HepG2 (cell line): Measurements from ENCODE around the gene FLYWCH1. TPM values are rescaled to one million over a fixed set of nuclear protein-coding genes. Genes with fewer than 3 reads are reported as not detected.

Experiments
- ATAC-seq: fragments of 200-7000 bp; cut with Tn5 transposase; 3 replicates; pipeline ENCODE4 v1.9.1; 2020; ENCODE audit warnings: mild to moderate bottlenecking, moderate library complexity
- BruUV-seq: library from RNA; stranded (reverse); fragments of 400-500 nt; replicated peaks from 2 replicates; lab custom pipeline; 2021; lab: Mats Ljungman, UMichigan
- CTCF ChIA-PET: fragments of 300-600 bp; formaldehyde crosslinking; extraction: SDS; loops from one replicate; lab custom pipeline; 2021; ENCODE audit warnings: low total read pairs, inconsistent platforms, low intra/inter-chr PET ratio; lab: Yijun Ruan, JAX
- POLR2A ChIA-PET: fragments of 350-600 bp; sonication (Branson Sonifier 250); formaldehyde crosslinking; loops from one replicate; lab custom pipeline; 2020; ENCODE audit warnings: antibody characterized with exemption, inconsistent platforms; lab: Yijun Ruan, JAX
- DNase-seq: peaks from one replicate; pipeline ENCODE4 v3.0.0-alpha.2; 2015; ENCODE audit warnings: low spot score
- FAIRE-seq: peaks from 3 replicates; lab custom pipeline; 2011; peaks lifted over from hg19 to GRCh38; lab: Jason Lieb, UNC
- H2AFZ ChIP-seq: one replicate; pipeline ENCODE4 v1.6.1; 2011; ENCODE audit warnings: low read length, inconsistent platforms
- H3K27ac ChIP-seq: fragments of 300-600 bp; 3 replicates; pipeline ENCODE4 v1.8.0; 2011; ENCODE audit warnings: mixed run types, mild to moderate bottlenecking, mixed read lengths, low read length, inconsistent platforms; ENCODE audit not compliant: insufficient read depth; ENCODE audit errors: extremely low read length
- H3K27me3 ChIP-seq, 2 experiments: fragments of 200-600 bp in 1 of 2; 2 replicates in 1 of 2; 3 replicates in 1 of 2; pipeline versions ENCODE4 v1.6.0 to v1.8.0; 2011; ENCODE audit warnings: low read length in 2 of 2, mild to moderate bottlenecking in 2 of 2, moderate library complexity in 2 of 2, inconsistent platforms in 1 of 2; ENCODE audit not compliant: insufficient read depth in 2 of 2, control insufficient read depth in 1 of 2
- H3K36me3 ChIP-seq, 2 experiments: fragments of 200-600 bp in 1 of 2; replicated peaks in 1 of 2; 2 replicates in 1 of 2; 3 replicates in 1 of 2; pipeline versions ENCODE4 v1.5.1 to v1.8.0; 2011; ENCODE audit warnings: low read length in 2 of 2, inconsistent platforms in 1 of 2; ENCODE audit not compliant: insufficient read depth in 2 of 2, control insufficient read depth in 1 of 2
- H3K4me1 ChIP-seq: 2 replicates; pipeline ENCODE4 v1.5.1; 2012; ENCODE audit warnings: low read length, inconsistent platforms; ENCODE audit not compliant: insufficient read depth
- H3K4me2 ChIP-seq: 2 replicates; pipeline ENCODE4 v1.6.0; 2011; ENCODE audit warnings: low read depth, low read length, inconsistent platforms
- H3K4me3 ChIP-seq, 3 experiments: fragments of 200-600 bp in 1 of 3; sonication (generic), shearing (Covaris generic) in 1 of 3; replicated peaks in 1 of 3; 2 replicates each; pipeline ENCODE4 v1.5.1; 2011 to 2016; ENCODE audit warnings: low read length in 3 of 3, inconsistent platforms in 2 of 3, low read depth in 2 of 3, mild to moderate bottlenecking in 2 of 3, control low read depth in 1 of 3, mixed read lengths in 1 of 3; ENCODE audit not compliant: insufficient read depth in 1 of 3
- H3K79me2 ChIP-seq: one replicate; pipeline ENCODE4 v1.6.1; 2011; ENCODE audit warnings: low read length, inconsistent platforms; ENCODE audit not compliant: insufficient read depth
- H3K9ac ChIP-seq: 2 replicates; pipeline ENCODE4 v1.6.0; 2011; ENCODE audit warnings: mild to moderate bottlenecking, low read depth, low read length, inconsistent platforms; ENCODE audit not compliant: insufficient read depth
- H3K9me3 ChIP-seq: 2 replicates; pipeline ENCODE4 v1.5.1; 2012; ENCODE audit warnings: mild to moderate bottlenecking, low read length
- H4K20me1 ChIP-seq: 2 replicates; pipeline ENCODE4 v1.6.0; 2011; ENCODE audit warnings: inconsistent platforms, mild to moderate bottlenecking, low read length, moderate library complexity; ENCODE audit not compliant: insufficient read depth
- AGO1 ChIP-seq: fragments of 200-400 bp; formaldehyde crosslinking; IDR thresholded peaks from 2 replicates; pipeline ENCODE4 v1.6.1; 2017; ENCODE audit warnings: mild to moderate bottlenecking, low read depth, low read length, moderate library complexity; ENCODE audit not compliant: poor library complexity, severe bottlenecking
- ARNT2 ChIP-seq: sonication (generic); formaldehyde crosslinking; IDR thresholded peaks from 2 replicates; pipeline ENCODE4 v1.8.0; 2022; ENCODE audit warnings: mild to moderate bottlenecking, low read depth, missing genetic modification reagents, moderate library complexity
- ATF7-NPFF ChIP-seq: sonication (generic); formaldehyde crosslinking; IDR thresholded peaks from 2 replicates; pipeline ENCODE4 v1.8.1; 2023; ENCODE audit warnings: mild to moderate bottlenecking, low read depth, missing genetic modification reagents, moderate library complexity
- EP300 ChIP-seq, 3 experiments: sonication (generic) in 1 of 3; formaldehyde crosslinking in 1 of 3; IDR thresholded peaks; 2 replicates each; pipeline versions ENCODE4 v1.5.1 to v1.6.1; 2011 to 2020; ENCODE audit warnings: low read depth in 2 of 3, low read length in 2 of 3, borderline replicate concordance in 1 of 3, improper control_type of control experiment in 1 of 3, mild to moderate bottlenecking in 1 of 3, missing genetic modification reagents in 1 of 3, moderate library complexity in 1 of 3
- FOSL2 ChIP-seq: sonication (generic); formaldehyde crosslinking; IDR thresholded peaks from 2 replicates; pipeline ENCODE4 v1.4.0; 2020; ENCODE audit warnings: missing genetic modification reagents
- HDAC1 ChIP-seq: sonication (generic); formaldehyde crosslinking; IDR thresholded peaks from 2 replicates; pipeline ENCODE4 v1.5.1; 2020; ENCODE audit warnings: mild to moderate bottlenecking, missing genetic modification reagents
- KDM2A ChIP-seq: sonication (generic); formaldehyde crosslinking; IDR thresholded peaks from 2 replicates; pipeline ENCODE4 v1.4.0; 2020; ENCODE audit warnings: low read depth, missing genetic modification reagents, borderline replicate concordance
- MAFF ChIP-seq: IDR thresholded peaks from 2 replicates; pipeline ENCODE4 v1.6.1; 2011; ENCODE audit warnings: low read depth, low read length, improper control_type of control experiment
- MYC ChIP-seq: sonication (generic); formaldehyde crosslinking; IDR thresholded peaks from 2 replicates; pipeline ENCODE4 v1.9.0; 2021; ENCODE audit warnings: missing genetic modification reagents, borderline replicate concordance
- NONO ChIP-seq, 2 experiments: fragments of 450-650 bp in 1 of 2; sonication (generic) in 1 of 2; formaldehyde crosslinking in 1 of 2; IDR thresholded peaks in 1 of 2; conservative IDR thresholded peaks in 1 of 2; 2 replicates each; pipeline versions ENCODE4 v1.6.1 to v1.8.0; 2017 to 2022; ENCODE audit warnings: mild to moderate bottlenecking in 1 of 2, missing genetic modification reagents in 1 of 2, moderate library complexity in 1 of 2
- POLR2G ChIP-seq: fragments of 200-400 bp; formaldehyde crosslinking; IDR thresholded peaks from 2 replicates; pipeline ENCODE4 v1.6.1; 2018; ENCODE audit warnings: mild to moderate bottlenecking, low read depth, low read length, moderate library complexity
- RBM22 ChIP-seq: fragments of 200-400 bp; formaldehyde crosslinking; optimal IDR thresholded peaks from 2 replicates; pipeline ENCODE3; 2017; ENCODE audit warnings: mild to moderate bottlenecking, low read length, moderate library complexity
- TEAD3 ChIP-seq: optimal IDR thresholded peaks from 2 replicates; pipeline ENCODE3; 2016; ENCODE audit warnings: borderline replicate concordance
- ZFX ChIP-seq: sonication (generic); formaldehyde crosslinking; IDR thresholded peaks from 2 replicates; pipeline ENCODE4 v1.4.0; 2020; ENCODE audit warnings: mild to moderate bottlenecking, low read depth, missing genetic modification reagents, moderate library complexity
- ZNF263 ChIP-seq: sonication (generic); formaldehyde crosslinking; IDR thresholded peaks from 2 replicates; pipeline ENCODE4 v1.4.0; 2020; ENCODE audit warnings: missing genetic modification reagents
- ZNF333 ChIP-seq: sonication (generic); formaldehyde crosslinking; IDR thresholded peaks from 2 replicates; pipeline ENCODE4 v1.4.0; 2020; ENCODE audit warnings: mild to moderate bottlenecking, missing genetic modification reagents, borderline replicate concordance
- ZNF335 ChIP-seq: sonication (generic); formaldehyde crosslinking; IDR thresholded peaks from 2 replicates; pipeline ENCODE4 v1.4.0; 2020; ENCODE audit warnings: missing genetic modification reagents
- ZNF775 ChIP-seq: sonication (generic); formaldehyde crosslinking; IDR thresholded peaks from 2 replicates; pipeline ENCODE4 v1.4.0; 2020; ENCODE audit warnings: missing genetic modification reagents, mild to moderate bottlenecking, moderate library complexity, borderline replicate concordance
- WGBS: methylation state at CpG from one replicate; pipeline ENCODE4 v1.1.6; 2017; ENCODE audit warnings: low lambda C conversion rate; 5-methylcytosine and 5-hydroxymethylcytosine counted together
- in situ Hi-C: cut with HindIII; loops from 2 replicates; pipeline ENCODE4 v1.10.0; 2017; ENCODE audit warnings: low pct_unique_long_range_greater_than_20kb; ENCODE audit not compliant: extremely low pct_ligation_motif_present
- intact Hi-C: fragments of 100-400 bp; cut with micrococcal nuclease; formaldehyde crosslinking; loops from one replicate; pipeline ENCODE4 v1.10.0; 2022; ENCODE audit not compliant: unreplicated experiment
- polyA plus RNA-seq, 8 experiments: library from polyadenylated mRNA; depleted of rRNA in 3 of 8; stranded (reverse) in 7 of 8; unstranded in 1 of 8; fragments of >200 nt; fragmentation: Illumina TruSeq in 4 of 8; extraction: Trizol in 4 of 8; gene quantifications; 2 replicates each; pipeline versions ENCODE4 v1.2.1 to v1.2.3, GENCODE V29; 2011 to 2016; ENCODE audit warnings: low read depth in 4 of 8, missing spikeins in 1 of 8, mixed read lengths in 1 of 8; ENCODE audit not compliant: insufficient read depth in 1 of 8
- total RNA-seq, 5 experiments: library from RNA; depleted of rRNA; stranded (reverse); fragments of >200 nt; fragmentation: Illumina TruSeq; extraction: Trizol; gene quantifications; 2 replicates each; pipeline ENCODE4 v1.2.3, GENCODE V29; 2016; ENCODE audit warnings: low read depth in 1 of 5
- TF ChIP-seq, protein P1 (sequence below): sonication (generic); formaldehyde crosslinking; IDR thresholded peaks from 2 replicates; pipeline ENCODE4 v1.5.0; 2020; ENCODE audit warnings: mild to moderate bottlenecking, missing genetic modification reagents, borderline replicate concordance
- TF ChIP-seq, protein P2 (sequence below): IDR thresholded peaks from 2 replicates; pipeline ENCODE4 v1.6.1; 2012; ENCODE audit warnings: inconsistent platforms

FLYWCH1 gene
- total and polyA plus RNA-seq, 2 of the 13 experiments (the other 11 are each of a cell fraction or from before 2014, with no cell fraction given): 7.3 to 12.4 TPM

DNA sequence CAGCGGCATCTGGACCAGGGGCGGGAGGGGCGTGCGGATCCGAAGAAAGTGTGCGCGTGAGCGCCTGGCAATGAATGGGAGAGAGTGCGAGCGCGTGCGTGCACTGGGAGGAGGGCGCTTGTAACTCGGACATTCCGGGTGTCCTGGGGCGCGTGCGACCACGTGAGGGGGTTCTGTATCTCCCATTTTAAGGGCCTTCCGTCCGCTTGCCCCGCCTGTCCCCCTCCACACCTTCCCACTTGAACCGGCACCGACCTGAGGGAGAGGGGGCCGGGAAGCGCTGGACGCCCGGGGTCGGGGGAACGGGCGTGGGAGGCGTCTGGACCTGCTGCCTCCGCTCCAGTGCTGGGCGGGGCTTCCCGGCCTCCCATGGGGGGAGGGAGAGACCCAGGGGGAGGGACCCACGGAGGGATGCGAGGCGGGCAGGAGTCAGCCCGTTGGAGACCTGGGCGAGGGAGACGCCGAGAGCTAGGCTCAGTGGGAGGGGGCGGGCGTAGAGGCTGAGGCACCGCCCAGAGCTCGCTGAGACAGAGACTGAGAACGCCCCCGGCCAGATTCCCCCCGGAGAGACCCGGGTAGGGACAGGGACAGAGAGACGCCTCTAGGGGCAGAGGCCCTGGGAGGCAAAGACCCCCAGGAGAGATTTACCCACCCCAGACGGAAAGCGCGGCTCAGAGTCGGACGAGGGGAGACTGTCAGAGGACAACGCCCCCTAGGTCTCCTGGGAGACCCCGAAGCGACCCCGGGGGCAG, 52.2 kb downstream of the FLYWCH1 start, which contains the start of gene KREMEN2:
Gene KREMEN2, plus strand, starts transcription at position 553 of the 752 bp plus-strand sequence. CDS start 246 bp downstream, outside the sequence.
- peak within 1 kb of the TSS; percentile 51 to 78 (median 63) for H3K4me3 ChIP-seq
- H3K4me1 ChIP-seq: peaks cover 29% of the 10 kb centered on the region
- no peaks in the 10 kb centered on the region for H3K9me3 ChIP-seq
- 0% methylated on average over 9 of the region's 60 CpGs for WGBS
- H3K79me2 ChIP-seq: no peaks in the 10 kb centered on the region
- ATAC-seq (peak; percentile 29), DNase-seq (peak; percentile 56), FAIRE-seq (no peak)
- no TSS peak for BruUV-seq
- peaks cover 0 to 15% of the 10 kb centered on the region in 2 experiments; a peak in 3 of 5 replicates for H3K27me3 ChIP-seq
- 0 out of 2 replicates have a peak within 1 kb of the TSS, but pooled peaks have one; percentile 22 for H3K9ac ChIP-seq
- CTCF ChIA-PET: interaction anchor here (1.5 kb wide), 1 partner anchor 20 kb away, joined by 3 read pairs; no protein-coding TSS in a partner anchor
- intact Hi-C loops (loop anchor here (2.0 kb wide), 1 partner anchor 19 kb away; no protein-coding TSS in a partner anchor), in situ Hi-C loops (no loop called here)
- no peaks in the 10 kb centered on the region for H3K36me3 ChIP-seq
- H4K20me1 ChIP-seq: no peaks in the 10 kb centered on the region
- H2AFZ ChIP-seq: no peak within 1 kb of the TSS
- POLR2A ChIA-PET: interaction anchor here (1.0 to 2.5 kb wide), 7 partner anchors 16 to 64 kb away, joined by 3 to 11 read pairs (median 5); partner anchors contain the start of genes HCFC1R1, PKMYT1 and THOC6
- no peak within 1 kb of the TSS for H3K27ac ChIP-seq
- peak within 1 kb of the TSS; percentile 91 for H3K4me2 ChIP-seq
- TF ChIP-seq KDM2A (CRISPR knock-in tag): peak; percentile 72; the same call in 1 of the 2 replicates
- TF ChIP-seq ATF7-NPFF (CRISPR knock-in tag): 0 out of 2 replicates have a peak, but pooled peaks have one; percentile 27
- TF ChIP-seq AGO1: peak; percentile 74
- TF ChIP-seq NONO (IDR thresholded peaks at IDR 0.05): no peak
- TF ChIP-seq NONO (CRISPR knock-in tag; conservative IDR thresholded peaks at IDR 0.05): 0 out of 2 replicates have a peak, but pooled peaks have one; percentile 9
- TF ChIP-seq, protein P1, sequence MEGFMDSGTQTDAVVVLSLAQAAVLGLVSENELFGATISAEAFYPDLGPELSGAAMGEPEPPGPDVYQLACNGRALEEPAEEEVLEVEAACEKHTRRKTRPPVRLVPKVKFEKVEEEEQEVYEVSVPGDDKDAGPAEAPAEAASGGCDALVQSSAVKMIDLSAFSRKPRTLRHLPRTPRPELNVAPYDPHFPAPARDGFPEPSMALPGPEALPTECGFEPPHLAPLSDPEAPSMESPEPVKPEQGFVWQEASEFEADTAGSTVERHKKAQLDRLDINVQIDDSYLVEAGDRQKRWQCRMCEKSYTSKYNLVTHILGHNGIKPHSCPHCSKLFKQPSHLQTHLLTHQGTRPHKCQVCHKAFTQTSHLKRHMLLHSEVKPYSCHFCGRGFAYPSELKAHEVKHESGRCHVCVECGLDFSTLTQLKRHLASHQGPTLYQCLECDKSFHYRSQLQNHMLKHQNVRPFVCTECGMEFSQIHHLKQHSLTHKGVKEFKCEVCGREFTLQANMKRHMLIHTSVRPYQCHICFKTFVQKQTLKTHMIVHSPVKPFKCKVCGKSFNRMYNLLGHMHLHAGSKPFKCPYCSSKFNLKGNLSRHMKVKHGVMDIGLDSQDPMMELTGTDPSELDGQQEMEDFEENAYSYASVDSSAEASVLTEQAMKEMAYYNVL (CRISPR knock-in tag): 0 out of 2 replicates have a peak, but pooled peaks have one; percentile 23
- TF ChIP-seq POLR2G: peak; percentile 58
- TF ChIP-seq, protein P2, sequence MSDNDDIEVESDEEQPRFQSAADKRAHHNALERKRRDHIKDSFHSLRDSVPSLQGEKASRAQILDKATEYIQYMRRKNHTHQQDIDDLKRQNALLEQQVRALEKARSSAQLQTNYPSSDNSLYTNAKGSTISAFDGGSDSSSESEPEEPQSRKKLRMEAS: peak; percentile 15; the same call in 1 of the 2 replicates
- no peak for TF ChIP-seq ZNF775
- TF ChIP-seq MAFF: no peak
- TF ChIP-seq MYC: peak; percentile 53; the same call in 1 of the 2 replicates
- peak; percentile 18; the same call in 1 of the 2 replicates for TF ChIP-seq ZFX (CRISPR knock-in tag)
- TF ChIP-seq ARNT2 (CRISPR knock-in tag): peak; percentile 35; the same call in 1 of the 2 replicates
- TF ChIP-seq FOSL2 (CRISPR knock-in tag): peak; percentile 17; the same call in 1 of the 2 replicates
- TF ChIP-seq ZNF333 (CRISPR knock-in tag): 0 out of 2 replicates have a peak, but pooled peaks have one; percentile 54
- no peak for TF ChIP-seq ZNF335 (CRISPR knock-in tag)
- peak; percentile 46; the same call in 1 of the 2 replicates for TF ChIP-seq ZNF263 (CRISPR knock-in tag)
- no peak for TF ChIP-seq RBM22
- peak; percentile 63; the same call in 1 of the 2 replicates for TF ChIP-seq HDAC1 (CRISPR knock-in tag)
- TF ChIP-seq TEAD3 (CRISPR knock-in tag): peak; percentile 14
- no peak for TF ChIP-seq EP300 (IDR thresholded peaks at IDR 0.05; ENCODE audit: low read depth in 2 of 2, low read length in 2 of 2)
- 0 out of 2 replicates have a peak, but pooled peaks have one; percentile 23 for TF ChIP-seq EP300 (CRISPR knock-in tag; IDR thresholded peaks at IDR 0.05; ENCODE audit: borderline replicate concordance)
